Mucosa of descending colon (tissue), 3 donors: ENCODE measurements around the gene PLAU. TPM values are rescaled to one million over a fixed set of nuclear protein-coding genes. Genes with fewer than 3 reads are reported as not detected.

Experiments used
- ATAC-seq: fragments of 200-7000 bp; cut with Tn5 transposase; one replicate; pipeline ENCODE4 v1.9.1; 2020; ENCODE audit warnings: mild to moderate bottlenecking, moderate library complexity
- DNase-seq, 3 donors: peaks; one replicate each; pipeline ENCODE4 v3.0.0-alpha.2; 2020
- H3K36me3 ChIP-seq: fragments of 200-600 bp; one replicate; pipeline ENCODE4 v1.8.0; 2021; ENCODE audit warnings: low read depth, mild to moderate bottlenecking
- H3K4me1 ChIP-seq: fragments of 200-600 bp; one replicate; pipeline ENCODE4 v1.8.0; 2021; ENCODE audit warnings: low read depth, mild to moderate bottlenecking
- H3K4me3 ChIP-seq: fragments of 200-600 bp; one replicate; pipeline ENCODE4 v1.8.0; 2021; ENCODE audit warnings: mild to moderate bottlenecking
- H3K9me3 ChIP-seq: fragments of 200-600 bp; one replicate; pipeline ENCODE4 v1.8.0; 2021; ENCODE audit warnings: mild to moderate bottlenecking
- CTCF ChIP-seq: fragments of 200-600 bp; IDR thresholded peaks from one replicate; pipeline ENCODE4 v1.8.0; 2022; ENCODE audit warnings: antibody characterized with exemption, mild to moderate bottlenecking
- intact Hi-C, 2 donors: fragments of 100-400 bp; cut with DNase I in 1 of 2; cut with micrococcal nuclease in 1 of 2; formaldehyde crosslinking; loops; one replicate each; pipeline versions ENCODE4 v1.11.0 to v1.11.1; 2022; cut with DNase I, micrococcal nuclease
- total RNA-seq, 3 donors: library from RNA; stranded (reverse); fragmentation: NEBNext Ultra II Directional in 2 of 3; extraction: Animal tissue kit (Norgen Biotek cat#: 25700) in 2 of 3; gene quantifications; one replicate each; pipeline versions ENCODE4 v1.2.1 to v1.2.4, GENCODE V29; 2021 to 2023
- donor health status: DM: no; HTN: no; CAD: no; lungs with moderate emphysema.
- donor health status: DM: no; HTN: no; CAD: no.
- donor health status: DM: no; HTN: yes; CAD: no.

PLAU gene
- total RNA-seq, 3 donors from 2014 or later, result 4.6 to 10.3 (median 5.8) TPM

- intact Hi-C loops, result no loop called here
- DNase-seq, result no peak
- peaks cover 12% of the 10 kb centered on the region for H3K4me1 ChIP-seq
- H3K36me3 ChIP-seq, result no peaks in the 10 kb centered on the region
- ATAC-seq, result no peak
- no peaks in the 10 kb centered on the region for H3K9me3 ChIP-seq
- no peak for TF ChIP-seq CTCF
- no peak overlapping the region for H3K4me3 ChIP-seq
These were observed 42.7 kb downstream of the PLAU start for GRCh38 chr10:73953665-73954064.

- Histone ChIP-seq H3K9me3 (no peaks in the 10 kb centered on the region), H3K4me3 (no peak overlapping the region), H3K36me3 (no peaks in the 10 kb centered on the region), H3K4me1 (peaks cover 12% of the 10 kb centered on the region)
- no peak for TF ChIP-seq CTCF
- ATAC-seq, result no peak
- DNase-seq, result no peak
- intact Hi-C loops, result no loop called here
These were observed 43.8 kb downstream of the PLAU start for GRCh38 chr10:73954737-73955136.

GRCh38 chr10:73955719-73956118 lies 44.8 kb downstream of the PLAU start:
- Histone ChIP-seq H3K4me1 (peaks cover 12% of the 10 kb centered on the region), H3K4me3 (no peak overlapping the region), H3K36me3 (no peaks in the 10 kb centered on the region), H3K9me3 (no peaks in the 10 kb centered on the region)
- DNase-seq (no peak), ATAC-seq (no peak)
- intact Hi-C loops, result no loop called here
- TF ChIP-seq CTCF, result no peak

GRCh38 chr10:73956476-73957359 lies 45.8 kb downstream of the PLAU start:
- TF ChIP-seq CTCF, result no peak
- H3K4me3 ChIP-seq, result no peak overlapping the region
- ATAC-seq (peak; percentile 77), DNase-seq (no peak)
- intact Hi-C loops, result no loop called here
- no peaks in the 10 kb centered on the region for H3K36me3 ChIP-seq
- H3K9me3 ChIP-seq, result no peaks in the 10 kb centered on the region
- peaks cover 12% of the 10 kb centered on the region for H3K4me1 ChIP-seq

- TF ChIP-seq CTCF, result no peak
- peak; percentile 4 for ATAC-seq
- intact Hi-C loops, result no loop called here
- Histone ChIP-seq H3K36me3 (no peaks in the 10 kb centered on the region), H3K9me3 (no peaks in the 10 kb centered on the region), H3K4me1 (peaks cover 12% of the 10 kb centered on the region), H3K4me3 (no peak overlapping the region)
- DNase-seq, result no peak
These were observed 48.7 kb downstream of the PLAU start for GRCh38 chr10:73959484-73960243.
